ENCODE results near the gene ZNF611.
"Not testable (repeated sequence)": the region's sequence is repeated elsewhere in the genome, so short reads cannot be mapped to it uniquely, and the experiment has no call there.

The ZNF611 gene

DNA sequence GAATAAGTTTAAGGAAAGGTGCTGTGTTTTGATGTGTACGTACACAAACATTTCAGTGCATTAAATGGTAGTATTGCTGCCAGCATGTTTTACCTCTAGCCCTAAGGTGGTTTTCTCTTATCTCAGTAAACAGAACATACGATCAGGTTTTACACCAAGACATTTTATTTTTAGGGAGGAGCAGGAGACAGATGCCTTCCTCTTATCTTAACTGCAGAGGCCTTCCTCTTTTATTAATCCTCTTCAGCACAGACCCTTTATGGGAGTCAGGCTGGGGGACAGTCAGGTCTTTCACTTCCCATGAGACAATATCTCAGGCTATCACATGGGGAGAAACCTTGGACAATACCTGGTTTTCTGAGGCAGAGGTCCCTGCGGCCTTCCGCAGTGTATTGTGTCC, 14.9 kb upstream of the ZNF611 start:
- no peaks in the 10 kb centered on the region for H3K36me3 ChIP-seq (ENCODE audit: insufficient read depth, low read length)
- no peak overlapping the region for H2AFZ ChIP-seq (ENCODE audit: low read depth, low read length)
- H3K9ac ChIP-seq (ENCODE audit: low read depth, low read length), result no peak overlapping the region

DNA sequence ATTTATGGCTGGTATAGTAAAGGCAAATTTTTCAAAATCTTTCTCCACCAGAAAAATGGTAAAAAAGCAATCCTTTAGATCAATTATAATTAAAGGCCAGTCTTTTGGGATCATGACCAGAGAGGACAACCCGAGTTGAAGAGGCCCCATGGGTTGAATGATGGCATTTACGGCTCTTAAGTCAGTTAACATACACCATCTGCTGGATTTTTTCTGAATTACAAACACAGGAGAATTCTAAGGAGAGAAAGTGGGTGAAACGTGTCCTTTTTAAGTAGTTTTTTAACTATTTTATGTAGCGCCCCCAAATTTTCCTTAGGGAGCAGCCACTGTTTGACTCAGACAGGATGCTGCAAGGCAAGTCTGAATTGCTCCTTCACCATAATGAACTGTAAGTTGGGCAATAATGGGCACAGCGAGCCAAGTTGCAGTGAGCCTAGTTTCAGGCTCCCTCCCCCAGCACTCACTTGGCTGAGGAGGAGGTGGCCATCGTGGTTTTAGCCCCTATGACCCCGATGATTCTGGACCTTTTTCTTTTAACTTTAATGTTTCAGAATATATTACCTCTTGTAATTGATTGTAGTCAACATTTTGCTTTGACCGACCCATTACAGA, 13.6 kb upstream of the ZNF611 start:
- no peaks in the 10 kb centered on the region for H3K36me3 ChIP-seq (ENCODE audit: insufficient read depth, low read length)
- no peak overlapping the region for H2AFZ ChIP-seq (ENCODE audit: low read depth, low read length)
- DNase-seq (no peak), ATAC-seq (ENCODE audit: insufficient read depth, low read depth) (no peak)
- H3K4me1 ChIP-seq (ENCODE audit: insufficient read depth, low read length), result no peaks in the 10 kb centered on the region
- H3K4me3 ChIP-seq (ENCODE audit: low read depth in 1 of 2, low read length in 2 of 2), result no peak overlapping the region
- no peaks in the 10 kb centered on the region for H3K79me2 ChIP-seq (ENCODE audit: insufficient read depth, low read length)
- no peaks in the 10 kb centered on the region for H3K9me3 ChIP-seq (ENCODE audit: insufficient read depth, low read length, severe bottlenecking)
- no peak overlapping the region for H3K27ac ChIP-seq (ENCODE audit: low read length)
- H3K27me3 ChIP-seq (ENCODE audit: insufficient read depth, low read length, poor library complexity), result no peaks in the 10 kb centered on the region
- H3K4me2 ChIP-seq (ENCODE audit: insufficient read depth, low read length), result no peak overlapping the region
- no peak overlapping the region for H3K9ac ChIP-seq (ENCODE audit: low read depth, low read length)
- no peak for TF ChIP-seq EZH2 (IDR thresholded peaks at IDR 0.05; ENCODE audit: borderline replicate concordance, low read depth, low read length, severe bottlenecking)
- TF ChIP-seq CTCF (IDR thresholded peaks at IDR 0.05; ENCODE audit: borderline replicate concordance, extremely low read depth, low read length, poor library complexity, severe bottlenecking), result peak; percentile 46
- no peaks in the 10 kb centered on the region for H4K20me1 ChIP-seq (ENCODE audit: insufficient read depth, low read length)

More for the DNA sequence above, 14.9 kb upstream of the ZNF611 start:
- Histone ChIP-seq H3K4me2 (ENCODE audit: insufficient read depth, low read length) (no peak overlapping the region), H3K4me1 (ENCODE audit: insufficient read depth, low read length) (no peaks in the 10 kb centered on the region), H4K20me1 (ENCODE audit: insufficient read depth, low read length) (no peaks in the 10 kb centered on the region), H3K4me3 (ENCODE audit: low read depth in 1 of 2, low read length in 2 of 2) (no peak overlapping the region), H3K9me3 (ENCODE audit: insufficient read depth, low read length, severe bottlenecking) (no peaks in the 10 kb centered on the region), H3K79me2 (ENCODE audit: insufficient read depth, low read length) (no peaks in the 10 kb centered on the region), H3K27me3 (ENCODE audit: insufficient read depth, low read length, poor library complexity) (no peaks in the 10 kb centered on the region), H3K27ac (ENCODE audit: low read length) (no peak overlapping the region)
- ATAC-seq (ENCODE audit: insufficient read depth, low read depth) (no peak), DNase-seq (no peak)
- no peak for TF ChIP-seq EZH2 (IDR thresholded peaks at IDR 0.05; ENCODE audit: borderline replicate concordance, low read depth, low read length, severe bottlenecking)

DNA sequence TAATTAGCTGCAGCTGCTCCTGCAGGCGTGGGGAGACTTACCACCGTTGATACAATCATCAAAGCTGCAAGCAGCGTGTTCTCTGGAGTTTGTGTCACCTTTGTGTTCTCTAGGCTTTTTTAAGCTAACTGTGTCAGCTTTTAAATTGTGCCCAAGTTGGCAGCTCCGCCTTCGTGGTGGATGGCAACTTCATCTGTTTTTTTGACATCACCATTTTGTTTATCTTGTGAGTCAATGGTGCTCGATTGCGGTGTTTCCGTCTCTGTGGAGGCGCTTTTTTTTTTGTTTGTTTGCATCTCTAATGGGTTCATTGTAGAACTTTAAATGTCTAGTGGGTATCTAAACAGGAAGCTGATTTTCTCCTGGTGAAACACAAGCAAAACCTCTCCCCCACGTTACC, 11.1 kb upstream of the ZNF611 start:
- H3K4me1 ChIP-seq (ENCODE audit: insufficient read depth, low read length), result peaks cover 23% of the 10 kb centered on the region
- not testable (repeated sequence) for H3K4me2 ChIP-seq (ENCODE audit: insufficient read depth, low read length); DNase-seq; H4K20me1 ChIP-seq (ENCODE audit: insufficient read depth, low read length); H3K27ac ChIP-seq (ENCODE audit: low read length); H3K9ac ChIP-seq (ENCODE audit: low read depth, low read length); H3K27me3 ChIP-seq (ENCODE audit: insufficient read depth, low read length, poor library complexity); H3K36me3 ChIP-seq (ENCODE audit: insufficient read depth, low read length); H3K79me2 ChIP-seq (ENCODE audit: insufficient read depth, low read length); H3K9me3 ChIP-seq (ENCODE audit: insufficient read depth, low read length, severe bottlenecking); ATAC-seq (ENCODE audit: insufficient read depth, low read depth); H3K4me3 ChIP-seq (ENCODE audit: low read depth in 1 of 2, low read length in 2 of 2); H2AFZ ChIP-seq (ENCODE audit: low read depth, low read length)

DNA sequence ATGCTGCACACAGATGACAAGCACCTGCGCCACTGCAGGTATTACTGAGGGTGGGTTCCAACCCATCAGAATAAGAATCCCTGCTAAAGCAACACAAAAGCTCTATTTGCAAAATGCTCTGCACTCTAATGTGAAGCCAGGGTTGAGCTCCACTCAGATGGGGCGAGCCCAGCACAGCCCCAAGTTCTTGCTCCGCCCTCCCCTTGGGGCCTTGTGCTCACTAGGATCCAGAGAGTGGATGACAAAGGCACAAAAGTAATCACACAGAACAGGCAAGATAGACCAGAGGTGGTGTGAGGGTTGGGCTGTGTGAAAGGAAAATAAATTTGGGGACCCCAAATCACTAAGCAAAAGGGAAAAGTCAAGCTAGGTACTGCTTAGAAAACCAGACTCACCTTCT, 8.2 kb upstream of the ZNF611 start:
- Histone ChIP-seq H3K9ac (ENCODE audit: low read depth, low read length) (no peak overlapping the region), H4K20me1 (ENCODE audit: insufficient read depth, low read length) (no peaks in the 10 kb centered on the region), H3K9me3 (ENCODE audit: insufficient read depth, low read length, severe bottlenecking) (no peaks in the 10 kb centered on the region), H3K79me2 (ENCODE audit: insufficient read depth, low read length) (no peaks in the 10 kb centered on the region), H3K36me3 (ENCODE audit: insufficient read depth, low read length) (no peaks in the 10 kb centered on the region), H3K4me2 (ENCODE audit: insufficient read depth, low read length) (peak overlapping the region; percentile 37; the same call in 1 of the 2 replicates), H2AFZ (ENCODE audit: low read depth, low read length) (no peak overlapping the region), H3K4me1 (ENCODE audit: insufficient read depth, low read length) (peaks cover 23% of the 10 kb centered on the region), H3K4me3 (ENCODE audit: low read depth in 1 of 2, low read length in 2 of 2) (no peak overlapping the region), H3K27me3 (ENCODE audit: insufficient read depth, low read length, poor library complexity) (no peaks in the 10 kb centered on the region), H3K27ac (ENCODE audit: low read length) (no peak overlapping the region)
- no peak for TF ChIP-seq EZH2 (IDR thresholded peaks at IDR 0.05; ENCODE audit: borderline replicate concordance, low read depth, low read length, severe bottlenecking)
- no peak for TF ChIP-seq CTCF (IDR thresholded peaks at IDR 0.05; ENCODE audit: borderline replicate concordance, extremely low read depth, low read length, poor library complexity, severe bottlenecking)
- ATAC-seq (ENCODE audit: insufficient read depth, low read depth) (peak; percentile 44), DNase-seq (no peak)
